SU-DHL-6 (cell line): ENCODE results near the gene BANF1.

Experiments used
- H2AFZ ChIP-seq: fragments of 200-600 bp; sonication (generic); 2 replicates; pipeline ENCODE4 v1.6.1; 2014; ENCODE audit warnings: low read depth, mild to moderate bottlenecking, moderate library complexity, mixed read lengths, antibody characterized with exemption, low read length; ENCODE audit not compliant: severe bottlenecking
- H3F3A ChIP-seq: fragments of 200-600 bp; shearing (Covaris generic); 2 replicates; pipeline ENCODE4 v1.6.0; 2016; ENCODE audit warnings: antibody characterized with exemption, mild to moderate bottlenecking; ENCODE audit not compliant: insufficient read depth
- H3K27ac ChIP-seq: fragments of 200-600 bp; sonication (generic); 2 replicates; pipeline ENCODE4 v1.5.1; 2016; ENCODE audit warnings: low read depth, mild to moderate bottlenecking, low read length, moderate library complexity, mixed read lengths
- H3K27me3 ChIP-seq: fragments of 200-600 bp; sonication (generic), shearing (Covaris generic); 2 replicates; pipeline ENCODE4 v1.6.0; 2014; ENCODE audit warnings: mild to moderate bottlenecking, low read length
- H3K36me3 ChIP-seq: fragments of 200-600 bp; sonication (generic); 2 replicates; pipeline ENCODE4 v1.6.1; 2014; ENCODE audit warnings: mild to moderate bottlenecking, low read length, mixed read lengths
- H3K4me2 ChIP-seq: fragments of 300-600, 200-600 bp; shearing (Covaris generic), sonication (generic); 2 replicates; pipeline ENCODE4 v1.6.0; 2014; ENCODE audit warnings: low read length, low read depth, mild to moderate bottlenecking; ENCODE audit not compliant: poor library complexity, severe bottlenecking
- H3K4me3 ChIP-seq: fragments of 200-600 bp; sonication (generic); 2 replicates; pipeline ENCODE4 v1.5.1; 2014; ENCODE audit warnings: antibody characterized with exemption, low read length, mild to moderate bottlenecking, mixed read lengths; ENCODE audit not compliant: insufficient read depth, poor library complexity, severe bottlenecking
- H3K79me2 ChIP-seq: fragments of 200-600 bp; sonication (generic); 2 replicates; pipeline ENCODE4 v1.6.1; 2014; ENCODE audit warnings: mild to moderate bottlenecking, low read length, moderate library complexity; ENCODE audit not compliant: insufficient read depth
- H3K9ac ChIP-seq: fragments of 200-600 bp; sonication (generic); 2 replicates; pipeline ENCODE4 v1.7.0; 2014; ENCODE audit warnings: mild to moderate bottlenecking, low read length
- H3K9me2 ChIP-seq: fragments of 200-600 bp; sonication (generic); replicated peaks from 2 replicates; pipeline ENCODE4 v1.6.1; 2014; ENCODE audit warnings: low read length; ENCODE audit not compliant: insufficient read depth
- H3K9me3 ChIP-seq: fragments of 200-600 bp; sonication (generic); 2 replicates; pipeline ENCODE4 v1.6.1; 2014; ENCODE audit warnings: low read length, mixed read lengths; ENCODE audit not compliant: insufficient read depth
- H4K20me1 ChIP-seq: fragments of 200-600 bp; sonication (generic); 2 replicates; pipeline ENCODE4 v1.6.1; 2014; ENCODE audit warnings: low read depth, mild to moderate bottlenecking, antibody characterized with exemption, low read length, moderate library complexity, mixed read lengths
- CTCF ChIP-seq: fragments of 200-600 bp; sonication (generic); IDR thresholded peaks from one replicate; pipeline ENCODE4 v1.5.1; 2017; ENCODE audit warnings: antibody characterized with exemption, mild to moderate bottlenecking, low read length, moderate library complexity; ENCODE audit not compliant: insufficient read depth, poor library complexity, severe bottlenecking
- EZH2phosphoT487 ChIP-seq: fragments of 200-600 bp; sonication (generic), shearing (Covaris generic); conservative IDR thresholded peaks from 2 replicates; pipeline ENCODE4 v1.6.1; 2018; ENCODE audit warnings: mild to moderate bottlenecking, antibody characterized with exemption, low read length, moderate library complexity, mixed read lengths

BANF1 gene

GRCh38 chr11:65968600-65969482 lies 33.5 kb upstream of the BANF1 start:
- H3K9ac ChIP-seq = no peak overlapping the region
- peaks cover 5% of the 10 kb centered on the region; the same call in 1 of the 2 replicates for H3F3A ChIP-seq
- no peaks in the 10 kb centered on the region for H3K27me3 ChIP-seq
- H3K9me3 ChIP-seq = no peaks in the 10 kb centered on the region
- H2AFZ ChIP-seq = no peak overlapping the region
- H3K79me2 ChIP-seq = peaks cover 9% of the 10 kb centered on the region; the same call in 1 of the 2 replicates
- H3K9me2 ChIP-seq = no peaks in the 10 kb centered on the region
- no peak overlapping the region for H3K4me3 ChIP-seq
- TF ChIP-seq CTCF (no peak), EZH2phosphoT487 (no peak)
- H3K27ac ChIP-seq = no peak overlapping the region
- no peaks in the 10 kb centered on the region for H4K20me1 ChIP-seq
- H3K4me2 ChIP-seq = no peak overlapping the region
- H3K36me3 ChIP-seq = no peaks in the 10 kb centered on the region; the same call in 1 of the 2 replicates

- no peaks in the 10 kb centered on the region for H3K36me3 ChIP-seq
- no peaks in the 10 kb centered on the region for H3K9me2 ChIP-seq
- H3F3A ChIP-seq = peaks cover 5% of the 10 kb centered on the region; the same call in 1 of the 2 replicates
- H2AFZ ChIP-seq = no peak overlapping the region
- no peaks in the 10 kb centered on the region for H3K79me2 ChIP-seq
- no peak overlapping the region for H3K9ac ChIP-seq
- H3K27ac ChIP-seq = no peak overlapping the region
- no peak overlapping the region for H3K4me2 ChIP-seq
- no peaks in the 10 kb centered on the region for H3K27me3 ChIP-seq
- H3K9me3 ChIP-seq = no peaks in the 10 kb centered on the region
- no peak overlapping the region for H3K4me3 ChIP-seq
- H4K20me1 ChIP-seq = no peaks in the 10 kb centered on the region
- TF ChIP-seq CTCF (no peak), EZH2phosphoT487 (no peak)
Measured at GRCh38 chr11:65972116-65972515, 30.2 kb upstream of the BANF1 start.

- Histone ChIP-seq H3K27ac (no peak overlapping the region), H3K9me2 (no peaks in the 10 kb centered on the region), H3K9me3 (no peaks in the 10 kb centered on the region), H3K4me2 (no peak overlapping the region), H4K20me1 (no peaks in the 10 kb centered on the region; the same call in 1 of the 2 replicates), H3K79me2 (no peaks in the 10 kb centered on the region), H3F3A (peaks cover 5% of the 10 kb centered on the region; the same call in 1 of the 2 replicates), H3K27me3 (no peaks in the 10 kb centered on the region), H2AFZ (no peak overlapping the region), H3K4me3 (no peak overlapping the region), H3K36me3 (no peaks in the 10 kb centered on the region), H3K9ac (no peak overlapping the region)
- TF ChIP-seq EZH2phosphoT487 (no peak), CTCF (no peak)
Measured at GRCh38 chr11:65973439-65974110, 28.7 kb upstream of the BANF1 start.
